ENCODE data around the gene SEC16A. TPM values are rescaled to one million over a fixed set of nuclear protein-coding genes. Genes with fewer than 3 reads are reported as not detected.

SEC16A gene
- polyA plus RNA-seq, 4 donors = 55.1 to 68.6 (median 62.3) TPM

DNA sequence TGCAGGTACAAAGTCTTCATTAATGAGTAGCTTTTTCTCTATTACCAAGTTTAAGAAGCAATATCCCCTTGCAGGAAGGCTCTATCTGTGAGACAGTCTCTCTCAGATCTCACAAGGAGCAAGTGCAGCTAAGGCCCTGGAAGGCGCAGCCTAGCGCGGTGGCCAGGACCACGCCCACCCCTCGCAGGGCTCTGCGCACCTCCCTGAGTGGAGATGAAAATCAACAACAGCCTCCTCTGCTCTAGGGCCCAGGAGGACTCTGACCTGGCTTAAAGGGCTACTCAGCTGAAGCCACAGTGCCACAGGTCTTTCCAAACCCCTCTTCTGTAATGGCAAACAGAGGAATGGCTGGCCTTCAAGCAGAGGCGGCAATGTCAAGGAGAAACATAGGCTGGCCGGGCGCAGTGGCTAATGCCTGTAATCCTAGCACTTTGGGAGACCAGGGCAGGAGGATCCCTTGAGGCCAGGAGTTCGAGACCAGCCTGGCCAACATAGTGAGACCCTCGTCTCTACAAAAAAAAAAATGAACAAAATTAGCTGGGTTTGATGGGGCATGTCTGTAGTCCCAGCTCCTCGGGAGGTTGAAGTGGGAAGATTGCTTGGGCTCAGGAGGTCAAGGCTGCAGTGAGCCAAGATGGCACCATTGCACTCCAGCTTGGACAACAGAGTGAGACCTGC lies 11.9 kb downstream of the SEC16A start:
- no peak for DNase-seq (ENCODE audit: low read depth in 4 of 4, low spot score in 3 of 4)

DNA sequence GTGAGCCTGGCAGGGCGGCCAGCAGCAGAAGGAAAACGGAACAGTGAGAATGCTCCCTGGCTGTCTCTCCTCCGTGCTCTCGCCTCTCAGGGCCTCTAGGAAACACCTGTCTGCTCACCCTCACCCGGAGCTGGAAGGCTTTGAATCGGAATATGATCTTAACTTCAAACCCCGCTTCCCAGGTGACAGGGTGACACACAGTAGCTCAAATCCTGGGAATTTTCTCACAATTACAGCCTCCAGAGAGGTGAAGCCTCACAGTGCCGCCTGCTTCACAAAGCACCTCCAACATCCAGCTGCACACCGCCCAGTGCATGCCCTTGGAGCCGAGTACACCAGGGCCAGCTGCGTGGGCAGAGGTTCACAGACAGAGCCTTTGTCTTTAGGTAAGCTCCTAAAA lies 12.5 kb downstream of the SEC16A start:
- no peak for DNase-seq (ENCODE audit: low read depth in 4 of 4, low spot score in 3 of 4)

DNA sequence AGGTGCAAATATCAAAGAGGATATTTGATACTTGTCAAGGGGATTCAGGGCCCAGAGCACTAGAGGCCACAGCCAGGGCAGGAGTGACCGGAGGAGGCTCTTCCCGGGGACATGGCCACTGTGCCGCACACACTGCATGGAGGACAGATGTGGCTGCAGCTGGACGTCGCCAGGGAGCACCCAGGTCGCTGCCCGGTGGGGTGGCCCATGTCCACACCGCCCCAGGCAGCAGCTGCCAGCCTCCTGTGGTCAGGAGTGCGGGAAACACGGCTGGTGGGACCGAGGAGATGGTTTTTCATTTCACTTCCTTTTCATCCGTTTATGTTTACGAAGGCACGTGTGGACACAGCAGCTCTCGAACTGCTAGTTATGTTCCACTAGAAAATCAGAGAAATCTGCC lies 15.1 kb downstream of the SEC16A start:
- no peak for DNase-seq (ENCODE audit: low read depth in 4 of 4, low spot score in 3 of 4)

DNA sequence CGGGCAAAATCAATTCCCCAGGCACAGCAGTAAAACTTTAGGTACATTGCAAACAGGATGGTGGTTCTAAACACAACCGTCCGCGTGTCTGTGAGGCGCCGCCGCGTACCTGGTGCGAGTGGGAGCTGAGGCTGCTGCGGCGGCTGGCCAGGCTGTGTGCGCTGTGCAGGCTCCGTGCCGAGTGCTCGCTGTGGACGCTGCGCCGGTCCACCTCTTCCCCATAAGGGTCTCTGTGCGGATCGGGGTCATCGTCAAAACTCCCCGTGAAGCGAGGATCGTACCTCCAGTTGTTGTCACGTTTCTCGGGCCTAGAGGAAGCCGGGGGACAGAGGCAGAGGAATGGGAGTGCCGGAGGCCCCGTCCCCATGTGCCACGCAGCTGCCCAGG lies 16.7 kb downstream of the SEC16A start:
- no peak for DNase-seq (ENCODE audit: low read depth in 4 of 4, low spot score in 3 of 4)

DNA sequence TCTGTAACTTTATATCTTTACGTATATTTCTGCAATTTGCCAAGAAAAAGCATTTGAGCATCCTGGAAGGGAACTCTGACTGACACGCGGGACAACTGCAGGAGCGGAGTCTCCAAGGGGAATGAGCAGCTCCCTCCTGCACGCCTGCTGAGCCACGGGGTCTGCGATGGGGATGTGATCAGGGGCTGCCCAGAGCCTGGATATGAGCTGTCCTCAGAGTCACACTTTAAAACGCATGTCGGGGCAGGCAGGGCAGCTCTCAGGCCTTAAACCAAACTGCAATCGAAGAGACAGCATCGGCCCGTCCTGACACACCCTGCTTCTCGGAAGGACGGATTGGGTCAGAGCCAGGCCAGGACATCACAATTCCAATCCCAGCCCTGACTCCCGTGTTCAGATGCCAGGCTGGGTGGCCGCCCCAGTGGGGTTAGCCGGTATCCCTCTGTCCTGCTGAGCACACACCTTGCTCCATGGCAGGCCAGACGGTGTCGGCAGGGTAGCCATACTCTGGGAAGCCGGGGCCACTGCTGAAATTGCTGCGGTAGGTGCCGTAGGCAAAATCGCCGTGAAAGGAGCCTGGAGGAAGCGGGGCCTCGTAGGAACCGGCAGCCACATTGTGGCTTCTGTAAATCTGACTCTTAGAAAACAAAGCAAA lies 17.2 kb downstream of the SEC16A start:
- DNase-seq (ENCODE audit: low read depth in 4 of 4, low spot score in 3 of 4) = no peak

DNA sequence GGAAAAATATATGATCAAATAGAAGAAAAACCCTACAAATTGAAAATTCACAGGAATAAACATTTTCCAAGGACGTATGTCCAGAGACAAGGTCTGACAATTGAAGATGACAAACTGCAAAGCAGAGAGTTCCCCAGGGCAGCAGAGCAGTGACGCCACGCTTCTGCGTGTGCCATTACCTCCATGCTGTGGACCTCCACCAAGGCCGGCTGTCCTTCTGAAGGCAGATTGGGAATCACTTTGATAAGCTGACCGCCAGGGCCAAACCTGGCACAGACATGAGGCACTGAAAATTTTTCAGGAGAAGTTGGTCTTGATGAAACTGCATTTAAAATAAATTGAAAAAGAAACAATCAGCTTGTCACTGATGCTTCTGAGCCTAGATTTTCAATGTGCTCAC lies 18.6 kb downstream of the SEC16A start:
- DNase-seq (ENCODE audit: low read depth in 4 of 4, low spot score in 3 of 4) = no peak

DNA sequence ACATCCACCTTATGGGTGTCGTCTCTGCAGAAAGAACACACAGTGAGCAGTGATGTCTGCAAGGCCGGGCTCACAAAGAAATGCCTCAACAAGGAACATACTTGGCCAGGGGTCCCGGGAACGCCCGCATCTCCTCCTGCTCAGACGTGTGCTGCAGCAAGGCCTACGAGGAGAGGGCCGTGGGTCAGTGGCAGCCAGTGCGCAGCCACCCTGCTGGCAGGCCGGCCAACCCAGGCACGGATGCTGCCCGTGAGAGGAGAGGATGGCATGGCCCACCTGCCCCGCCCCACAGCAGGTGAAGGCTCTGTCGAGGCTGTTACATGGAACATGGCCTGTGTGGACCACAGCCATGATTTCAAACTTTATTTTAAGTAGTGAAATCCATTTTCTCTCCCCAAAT lies 19.3 kb downstream of the SEC16A start:
- DNase-seq (ENCODE audit: low read depth in 4 of 4, low spot score in 3 of 4) = no peak

DNA sequence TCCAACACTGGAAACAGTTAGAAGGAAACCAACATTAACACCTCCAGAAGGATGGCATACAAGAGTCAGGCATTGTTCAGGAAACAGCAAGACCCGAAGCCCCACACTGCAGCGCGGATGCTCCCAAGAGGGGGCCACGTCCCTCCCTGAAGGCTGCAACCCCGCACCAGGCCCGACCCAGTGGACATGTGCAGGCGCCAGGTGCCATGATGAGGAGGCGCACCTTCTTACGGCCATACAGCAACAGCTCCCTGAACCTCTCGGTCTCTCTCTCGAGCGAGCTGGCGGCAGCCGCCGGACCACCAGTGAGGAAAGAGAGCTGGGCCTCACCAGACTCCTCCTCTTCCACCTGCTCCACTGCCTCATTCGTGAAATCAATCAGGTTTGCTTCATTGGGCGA lies 20.2 kb downstream of the SEC16A start:
- no peak for DNase-seq (ENCODE audit: low read depth in 4 of 4, low spot score in 3 of 4)

DNA sequence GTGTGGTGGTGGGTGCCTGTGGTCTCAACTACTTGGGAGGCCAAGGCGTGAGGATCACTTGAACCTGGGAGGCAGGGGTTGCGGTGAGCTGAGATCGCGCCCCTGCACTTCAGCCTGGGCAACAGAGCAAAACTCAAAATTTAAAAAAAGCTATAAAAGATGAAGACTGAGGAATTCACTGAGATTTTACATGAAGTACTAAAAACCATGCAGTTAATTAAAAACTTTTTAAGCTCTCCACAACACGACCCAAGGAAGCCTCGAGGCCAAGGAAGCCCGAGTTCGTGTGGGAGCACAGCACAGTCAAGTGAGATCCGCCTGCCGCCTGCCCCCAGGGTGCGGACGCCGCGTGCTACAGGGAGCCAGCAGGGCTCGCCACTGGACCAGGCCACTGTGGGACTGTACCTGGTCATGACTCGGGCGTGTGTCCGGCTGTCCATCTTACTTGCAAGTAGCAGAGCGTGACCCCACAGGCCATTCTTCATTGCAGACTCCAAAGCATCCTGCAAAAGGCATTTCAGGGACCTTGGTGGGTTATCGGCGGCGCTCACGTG lies 22.0 kb downstream of the SEC16A start:
- DNase-seq (ENCODE audit: low read depth in 4 of 4, low spot score in 3 of 4) = no peak

DNA sequence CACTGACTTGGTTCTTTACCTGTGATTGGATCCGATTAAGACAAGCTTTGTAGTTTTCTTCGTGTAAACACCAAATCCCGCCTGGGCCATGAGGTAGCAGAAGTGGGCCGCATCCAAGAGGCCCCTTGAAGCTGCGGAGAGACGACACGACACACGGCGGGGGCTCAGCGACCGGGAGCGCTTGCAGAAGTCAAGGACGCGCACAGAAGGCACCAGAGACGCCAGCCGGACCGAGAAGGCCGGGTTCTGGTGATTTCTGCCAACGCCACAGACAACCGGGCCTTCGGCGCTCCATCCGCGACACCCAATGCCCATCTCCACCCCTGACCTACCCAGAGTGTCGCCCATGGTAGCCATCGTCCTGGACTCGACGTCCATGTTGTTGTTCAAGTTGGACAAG lies 23.4 kb downstream of the SEC16A start:
- DNase-seq (ENCODE audit: low read depth in 4 of 4, low spot score in 3 of 4) = no peak

DNA sequence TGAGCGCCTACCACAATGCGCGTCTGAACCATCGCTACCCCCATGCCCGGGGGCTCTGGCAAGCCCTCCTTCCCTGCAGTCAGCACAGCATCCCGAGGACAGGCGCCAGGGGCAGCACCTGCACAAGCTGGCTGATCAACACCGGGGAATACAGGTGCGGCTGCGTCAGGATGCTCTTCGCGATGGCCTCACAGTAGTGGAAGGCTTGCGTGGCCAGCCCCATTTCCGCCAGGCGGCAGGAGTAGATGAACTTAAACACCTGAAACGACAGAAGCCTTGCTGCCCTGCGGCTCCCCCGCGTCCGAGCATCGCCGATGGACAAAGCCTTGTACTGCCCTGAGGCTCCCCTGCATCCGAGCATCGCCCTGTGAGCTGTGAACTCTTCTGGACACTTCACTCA lies 25.5 kb downstream of the SEC16A start:
- no peak for DNase-seq (ENCODE audit: low read depth in 4 of 4, low spot score in 3 of 4)

DNA sequence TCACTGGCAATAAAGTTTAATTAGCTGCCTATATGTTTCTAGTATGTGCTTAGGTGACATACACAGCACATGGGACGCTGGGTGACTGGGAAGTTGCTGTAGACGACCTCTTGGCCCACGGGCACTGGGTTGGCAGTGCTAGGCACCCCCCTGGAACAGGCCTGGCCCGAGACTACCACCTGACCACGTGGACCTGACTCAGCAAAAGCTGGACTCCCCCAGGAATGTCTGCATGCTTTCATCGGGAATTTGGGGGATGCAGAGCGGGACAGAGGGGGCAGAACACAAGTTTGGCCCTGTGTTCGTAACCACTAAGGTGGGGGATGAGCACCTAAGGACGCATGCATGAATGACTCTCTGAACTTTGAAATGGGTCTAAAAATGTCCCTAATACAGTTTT lies 26.6 kb downstream of the SEC16A start:
- no peak for DNase-seq (ENCODE audit: low read depth in 4 of 4, low spot score in 3 of 4)

DNA sequence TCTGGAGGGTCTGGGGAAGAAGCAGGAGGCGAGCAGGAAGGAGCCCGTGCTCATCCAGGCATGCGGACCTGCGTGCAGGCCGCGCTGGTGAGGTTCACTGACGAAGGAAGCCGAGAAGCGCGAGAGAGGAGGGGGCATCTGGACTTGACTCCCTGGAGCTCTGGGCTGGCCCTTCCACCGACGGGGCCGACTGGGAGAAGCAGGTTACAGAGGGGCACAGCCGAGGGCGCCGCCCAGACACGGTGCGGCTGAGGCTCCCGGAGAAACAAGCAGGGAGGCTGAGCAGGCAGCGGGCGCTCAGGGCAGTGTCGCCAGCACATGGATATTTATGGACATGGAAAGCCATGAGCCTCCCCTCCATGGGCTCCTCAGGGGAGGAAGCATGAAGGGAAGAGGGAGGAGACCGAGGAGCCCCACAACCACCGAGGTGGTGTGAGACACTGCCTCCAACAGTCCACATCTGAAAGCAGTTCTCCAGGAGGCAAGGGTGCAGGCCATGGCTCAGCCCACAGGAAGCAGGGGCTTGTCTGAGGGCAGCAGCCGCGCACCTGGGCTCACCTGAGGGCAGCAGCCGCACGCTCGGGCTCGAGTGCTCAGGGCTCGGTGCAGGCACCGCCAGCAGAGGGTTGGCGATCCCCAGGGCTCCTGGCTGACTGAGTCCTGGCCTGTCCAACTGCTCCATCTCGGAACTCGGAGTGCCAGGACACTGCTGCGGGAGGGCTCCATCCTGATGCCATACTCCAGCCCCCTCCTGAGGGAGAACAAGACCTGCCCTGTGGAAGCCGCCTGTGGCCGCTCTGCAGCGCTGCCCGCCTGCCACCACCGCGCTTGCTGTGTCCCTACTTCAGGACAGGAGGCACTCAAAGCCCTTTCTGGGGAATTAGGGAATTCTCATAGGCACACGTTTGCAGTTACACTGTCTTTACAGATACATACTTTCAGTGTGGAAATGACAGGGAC lies 27.5 kb downstream of the SEC16A start:
- no peak for DNase-seq (ENCODE audit: low read depth in 4 of 4, low spot score in 3 of 4)

DNA sequence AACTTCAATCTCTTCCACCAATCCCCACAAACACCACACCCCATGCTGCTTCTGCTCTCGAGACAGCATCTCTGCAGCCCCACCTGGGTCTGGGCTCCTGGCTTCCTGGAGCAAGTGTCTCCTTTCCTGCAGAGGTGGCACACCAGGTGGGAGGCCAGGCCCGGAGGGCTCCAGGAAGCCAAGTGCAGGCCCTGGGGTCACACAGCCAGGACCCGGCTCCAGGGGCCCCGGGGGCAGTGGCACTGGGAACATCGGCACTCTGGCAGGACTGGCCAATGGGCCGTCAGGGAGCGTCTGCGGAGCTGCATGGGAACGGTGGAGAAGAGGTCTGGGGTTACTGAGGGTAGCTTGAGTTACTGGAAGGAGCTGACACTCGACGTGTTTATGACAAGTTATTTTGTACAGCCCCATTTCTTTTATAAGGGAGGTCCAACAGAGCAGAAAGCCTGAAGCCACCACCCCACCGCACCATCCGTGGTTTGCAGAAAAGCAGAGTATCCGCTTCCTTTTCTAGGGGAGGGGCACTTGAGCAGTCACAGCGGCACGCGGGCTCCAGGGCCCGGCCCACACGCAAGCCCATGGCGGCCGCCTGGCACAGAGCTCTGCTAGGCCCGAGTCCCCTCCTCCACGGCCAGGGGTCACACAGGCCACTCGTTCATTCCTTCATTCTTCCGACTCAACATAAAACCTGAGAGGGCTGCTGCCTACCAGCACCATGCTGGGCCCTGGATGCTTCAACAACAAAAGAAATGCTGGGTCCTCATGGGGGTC lies 28.6 kb downstream of the SEC16A start:
- no peak for DNase-seq (ENCODE audit: low read depth in 4 of 4, low spot score in 3 of 4)

DNA sequence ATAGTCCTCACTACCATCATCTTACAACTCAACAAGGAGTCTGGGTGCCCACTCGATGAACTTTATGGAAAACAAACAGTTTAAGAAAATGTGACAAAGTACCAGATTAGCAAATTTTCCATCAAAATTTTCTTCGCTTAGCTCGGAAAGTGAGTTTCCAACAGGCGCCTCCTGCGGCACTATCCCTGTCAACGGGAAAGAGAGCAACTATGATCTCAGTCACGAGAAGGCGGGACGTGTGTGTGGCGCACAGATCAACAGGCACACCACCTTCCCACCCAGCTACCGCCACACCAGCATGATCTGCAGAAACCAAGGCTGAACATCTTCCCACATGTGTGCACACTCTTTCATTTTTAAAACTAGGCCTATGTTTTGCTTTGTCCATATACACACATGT lies 29.5 kb downstream of the SEC16A start:
- no peak for DNase-seq (ENCODE audit: low read depth in 4 of 4, low spot score in 3 of 4)

DNA sequence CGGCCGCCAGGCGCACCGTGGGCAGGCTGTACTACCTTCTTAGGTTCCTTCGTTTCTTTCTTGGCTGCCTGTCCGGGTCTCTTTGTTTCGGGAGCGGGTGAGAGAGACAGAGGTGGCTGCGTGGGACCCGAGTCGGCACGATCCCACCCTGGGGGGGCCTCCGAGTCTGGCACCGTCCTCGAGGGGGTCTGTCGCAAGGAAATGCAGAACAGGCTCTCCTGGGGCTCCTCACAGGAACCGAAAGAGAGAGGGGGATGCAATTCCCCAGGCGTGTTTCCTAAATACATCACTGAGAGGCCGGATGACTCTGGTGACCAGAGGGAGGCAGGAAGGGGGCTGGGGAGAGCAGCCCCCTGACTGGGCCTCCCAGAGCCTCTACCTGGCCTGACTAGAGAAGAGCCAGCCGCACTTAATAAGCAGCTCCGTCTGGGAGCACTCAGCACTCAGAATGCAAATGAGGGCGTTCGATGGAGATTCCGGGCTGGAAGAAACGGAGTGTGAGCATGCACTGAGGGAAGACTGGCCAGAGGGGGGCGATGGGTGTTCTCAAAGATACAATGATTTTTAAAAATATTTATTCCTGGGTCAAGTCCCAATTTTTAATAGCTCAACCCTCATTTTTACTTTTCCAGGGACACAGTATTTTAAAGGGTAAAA lies 31.5 kb downstream of the SEC16A start:
- DNase-seq (ENCODE audit: low read depth in 4 of 4, low spot score in 3 of 4) = no peak

DNA sequence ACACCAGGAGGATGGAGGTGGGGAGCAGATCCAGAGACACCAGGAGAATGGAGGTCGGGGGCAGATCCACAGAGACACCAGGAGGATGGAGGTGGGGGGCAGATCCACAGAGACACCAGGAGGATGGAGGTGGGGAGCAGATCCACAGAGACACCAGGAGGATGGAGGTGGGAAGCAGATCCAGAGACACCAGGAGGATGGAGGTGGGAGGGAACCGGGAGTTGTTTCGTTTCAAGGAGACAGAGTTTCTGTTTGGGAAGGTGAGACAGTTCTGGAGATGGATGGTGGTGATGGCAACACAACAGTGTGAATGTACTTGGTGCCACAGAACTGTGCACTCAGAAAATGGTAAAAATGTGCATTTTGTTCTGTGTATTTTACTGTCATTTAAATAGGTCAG lies 34.2 kb downstream of the SEC16A start:
- no peak for DNase-seq (ENCODE audit: low read depth in 4 of 4, low spot score in 3 of 4)

DNA sequence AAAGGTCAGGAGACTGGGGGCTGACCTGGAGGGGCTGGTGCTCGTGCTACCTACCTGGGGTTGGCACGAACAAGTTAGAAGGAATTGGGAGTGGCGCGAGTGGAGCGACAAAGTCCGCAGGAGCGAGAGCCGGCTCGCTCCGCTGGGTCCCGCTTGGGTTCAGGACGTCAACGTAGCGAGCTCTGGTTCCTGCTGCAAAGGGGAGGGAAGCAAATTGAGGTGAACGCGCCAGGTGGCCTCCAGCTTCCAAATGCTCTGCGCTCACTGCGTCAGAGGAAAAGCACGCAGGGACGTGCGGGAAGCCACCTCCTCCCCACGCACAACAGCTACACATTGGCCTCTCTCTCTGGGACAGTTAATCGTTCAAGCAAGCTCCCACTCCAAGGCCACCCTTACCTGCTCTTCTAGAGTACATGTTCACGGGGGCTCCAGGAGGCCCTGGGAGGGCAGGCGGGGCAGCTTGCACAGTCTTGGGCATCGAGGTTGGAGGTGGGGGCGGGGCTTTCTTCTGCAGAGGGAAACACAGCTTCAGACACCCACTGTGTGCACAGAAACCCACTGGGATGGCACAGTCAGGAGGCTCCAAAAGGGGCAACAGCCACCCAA lies 35.6 kb downstream of the SEC16A start:
- DNase-seq (ENCODE audit: low read depth in 4 of 4, low spot score in 3 of 4) = no peak

DNA sequence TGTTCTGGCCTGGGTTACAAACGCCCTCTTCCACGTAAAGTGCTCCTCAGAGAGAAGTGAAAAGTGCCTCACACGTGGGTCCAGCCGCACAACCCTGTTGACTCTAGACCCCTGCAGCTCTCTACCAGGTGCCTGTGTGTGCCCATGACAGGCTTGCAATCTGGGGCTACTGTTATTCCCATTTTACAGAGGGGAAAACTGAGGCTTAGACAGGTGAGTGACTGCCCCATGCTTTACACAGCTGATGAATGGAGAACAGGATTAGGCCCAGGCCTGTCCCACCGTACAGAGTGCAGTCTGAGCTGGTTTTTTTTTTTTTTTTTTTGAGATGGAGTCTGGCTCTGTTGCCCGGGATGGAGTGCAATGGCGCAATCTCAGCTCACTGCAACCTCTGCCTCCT lies 37.0 kb downstream of the SEC16A start:
- DNase-seq (ENCODE audit: low read depth in 4 of 4, low spot score in 3 of 4) = no peak

DNA sequence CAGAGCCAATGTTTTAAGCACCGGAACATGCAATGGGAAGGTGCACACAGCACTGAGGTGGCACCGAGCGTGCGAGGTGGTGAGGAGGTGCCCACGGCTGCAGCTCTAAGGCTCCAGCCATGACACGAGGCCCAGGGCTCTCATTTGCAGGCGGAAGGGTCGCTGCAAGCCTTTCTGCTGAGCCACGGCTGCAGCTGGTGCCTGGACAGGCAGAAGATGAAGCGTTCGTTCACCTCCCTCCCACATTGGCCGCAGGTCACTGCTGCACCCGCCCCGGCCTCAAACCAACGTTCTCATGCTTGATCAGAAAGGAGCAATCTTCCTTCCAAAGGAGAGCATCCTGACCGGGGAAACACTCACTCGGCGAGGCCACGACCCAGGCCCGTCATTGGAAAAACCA lies 38.7 kb downstream of the SEC16A start:
- DNase-seq (ENCODE audit: low read depth in 4 of 4, low spot score in 3 of 4) = no peak

Data from right renal pelvis (tissue), 4 donors.